Omental fat pad (tissue), 4 donors: ENCODE measurements around the gene TESK1. TPM values are rescaled to one million over a fixed set of nuclear protein-coding genes. Genes with fewer than 3 reads are reported as not detected.
"Not testable (repeated sequence)": the region's sequence is repeated elsewhere in the genome, so short reads cannot be mapped to it uniquely, and the experiment has no call there.

Source experiments
- ATAC-seq: fragments of 150-250 bp; one replicate; pipeline ENCODE4 v1.9.1; 2016; ENCODE audit warnings: mild to moderate bottlenecking, moderate library complexity; ENCODE audit not compliant: low FRiP score
- DNase-seq: peaks from one replicate; pipeline ENCODE4 v3.0.0-alpha.2; 2019; ENCODE audit warnings: low spot score
- total RNA-seq, 4 donors: library from RNA; depleted of rRNA; stranded (reverse); fragments of >200 nt; gene quantifications; one replicate each; pipeline ENCODE4 v1.1.0, GENCODE V29; 2016
- TF ChIP-seq, protein P1 (sequence below), 3 donors: fragments of 450-650 bp; IDR thresholded peaks; one replicate each; pipeline ENCODE4 v1.5.1; 2016 to 2017; ENCODE audit warnings: antibody characterized with exemption in 3 of 3, mild to moderate bottlenecking in 3 of 3, moderate library complexity in 2 of 3

Gene TESK1
- total RNA-seq, 4 donors from 2014 or later, result 29.6 to 53.0 (median 36.5) TPM

DNA sequence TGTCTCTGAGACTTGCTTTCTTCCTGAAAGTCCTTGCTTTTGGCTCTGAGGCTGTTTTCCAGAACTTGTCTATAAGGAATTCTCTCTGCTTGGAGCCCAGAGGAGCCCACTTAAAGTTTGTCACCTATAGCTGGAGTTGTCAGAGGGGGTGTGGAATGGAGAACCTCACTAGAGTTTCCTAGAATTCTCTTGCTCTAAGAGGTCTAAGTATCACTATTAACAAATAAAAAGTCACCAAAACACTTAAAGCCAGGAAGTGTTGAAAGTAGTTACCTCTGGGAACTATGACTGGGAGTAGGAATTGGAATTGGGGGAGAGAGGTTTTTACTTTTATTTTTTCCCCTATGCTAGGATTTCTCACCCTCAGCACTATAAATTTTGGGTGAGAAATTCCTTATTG is 30.7 kb downstream of the TESK1 start:
- DNase-seq (no peak), ATAC-seq (no peak)
- TF ChIP-seq, protein P1, sequence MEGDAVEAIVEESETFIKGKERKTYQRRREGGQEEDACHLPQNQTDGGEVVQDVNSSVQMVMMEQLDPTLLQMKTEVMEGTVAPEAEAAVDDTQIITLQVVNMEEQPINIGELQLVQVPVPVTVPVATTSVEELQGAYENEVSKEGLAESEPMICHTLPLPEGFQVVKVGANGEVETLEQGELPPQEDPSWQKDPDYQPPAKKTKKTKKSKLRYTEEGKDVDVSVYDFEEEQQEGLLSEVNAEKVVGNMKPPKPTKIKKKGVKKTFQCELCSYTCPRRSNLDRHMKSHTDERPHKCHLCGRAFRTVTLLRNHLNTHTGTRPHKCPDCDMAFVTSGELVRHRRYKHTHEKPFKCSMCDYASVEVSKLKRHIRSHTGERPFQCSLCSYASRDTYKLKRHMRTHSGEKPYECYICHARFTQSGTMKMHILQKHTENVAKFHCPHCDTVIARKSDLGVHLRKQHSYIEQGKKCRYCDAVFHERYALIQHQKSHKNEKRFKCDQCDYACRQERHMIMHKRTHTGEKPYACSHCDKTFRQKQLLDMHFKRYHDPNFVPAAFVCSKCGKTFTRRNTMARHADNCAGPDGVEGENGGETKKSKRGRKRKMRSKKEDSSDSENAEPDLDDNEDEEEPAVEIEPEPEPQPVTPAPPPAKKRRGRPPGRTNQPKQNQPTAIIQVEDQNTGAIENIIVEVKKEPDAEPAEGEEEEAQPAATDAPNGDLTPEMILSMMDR (IDR thresholded peaks at IDR 0.05), result no peak

DNA sequence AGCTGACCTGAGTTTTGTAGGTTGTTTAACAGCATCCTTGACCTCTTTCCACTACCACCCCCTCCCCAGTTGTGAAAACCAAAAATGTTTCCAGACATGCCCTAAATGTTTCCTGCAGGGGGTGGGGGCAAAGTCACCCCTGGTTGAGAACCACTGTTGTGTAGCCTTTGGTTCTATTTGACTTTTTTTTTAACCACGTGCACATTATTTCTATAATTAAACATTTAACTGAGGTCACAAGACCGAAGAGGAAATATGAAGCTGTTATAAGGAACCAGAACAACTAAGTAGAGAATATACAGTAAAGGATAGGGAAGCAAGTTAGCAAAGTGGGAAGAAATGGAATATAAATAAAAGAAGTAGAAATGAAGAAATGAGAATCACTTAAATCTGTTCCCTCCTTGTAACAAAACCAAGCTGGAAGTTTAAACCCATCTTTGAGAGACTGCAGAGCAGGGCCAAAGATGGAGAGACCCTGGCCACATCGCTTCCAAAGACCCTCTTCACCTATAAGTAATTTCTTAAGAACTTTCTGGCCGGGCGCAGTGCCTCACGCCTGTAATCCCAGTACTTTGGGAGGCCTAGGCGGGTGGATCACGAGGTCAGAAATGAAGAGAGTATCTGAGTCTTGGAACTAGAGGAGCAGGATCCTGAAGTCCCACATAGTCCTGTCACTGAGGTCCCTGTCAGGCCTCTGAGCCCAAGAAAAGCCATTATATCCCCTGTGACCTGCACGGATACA is 31.2 kb downstream of the TESK1 start:
- DNase-seq (no peak), ATAC-seq (no peak)
- TF ChIP-seq, protein P1 (IDR thresholded peaks at IDR 0.05), result no peak

DNA sequence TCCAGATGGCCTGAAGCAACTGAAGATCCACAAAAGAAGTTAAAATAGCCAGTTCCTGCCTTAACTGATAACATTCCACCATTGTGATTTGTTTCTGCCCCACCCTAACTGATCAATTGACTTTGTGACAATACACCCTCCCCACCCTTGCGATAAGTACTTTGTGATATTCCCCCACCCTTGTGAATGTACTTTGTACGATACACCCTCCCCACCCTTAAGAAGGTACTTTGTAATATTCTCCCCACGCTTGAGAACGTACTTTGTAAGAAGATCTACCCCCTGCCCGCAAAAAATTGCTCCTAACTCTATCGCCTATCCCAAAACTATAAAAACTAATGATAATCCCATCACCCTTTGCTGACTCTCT is 31.8 kb downstream of the TESK1 start:
- DNase-seq, ATAC-seq: not testable (repeated sequence)

DNA sequence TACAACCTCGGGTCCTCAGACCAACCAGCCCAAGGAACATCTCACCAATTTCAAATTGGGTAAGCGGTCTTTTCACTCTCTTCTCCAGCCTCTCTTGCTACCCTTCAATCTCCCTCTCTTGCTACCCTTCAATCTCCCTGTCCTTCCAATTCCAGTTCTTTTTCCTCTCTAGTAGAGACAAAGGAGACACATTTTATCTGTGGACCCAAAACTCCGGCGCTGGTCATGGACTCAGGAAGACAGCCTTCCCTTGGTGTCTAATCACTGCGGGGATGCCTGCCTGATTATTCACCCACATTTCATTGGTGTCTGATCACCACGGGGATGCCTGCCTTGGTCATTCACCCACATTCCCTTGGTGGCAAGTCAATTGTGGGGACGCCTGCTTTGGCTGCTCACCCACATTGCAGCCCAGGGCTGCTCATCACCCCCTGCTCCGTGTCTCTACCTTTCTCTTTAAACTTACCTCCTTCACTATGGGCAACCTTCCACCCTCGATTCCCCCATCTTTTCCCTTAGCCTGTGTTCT is 32.4 kb downstream of the TESK1 start:
- ATAC-seq, DNase-seq: not testable (repeated sequence)

DNA sequence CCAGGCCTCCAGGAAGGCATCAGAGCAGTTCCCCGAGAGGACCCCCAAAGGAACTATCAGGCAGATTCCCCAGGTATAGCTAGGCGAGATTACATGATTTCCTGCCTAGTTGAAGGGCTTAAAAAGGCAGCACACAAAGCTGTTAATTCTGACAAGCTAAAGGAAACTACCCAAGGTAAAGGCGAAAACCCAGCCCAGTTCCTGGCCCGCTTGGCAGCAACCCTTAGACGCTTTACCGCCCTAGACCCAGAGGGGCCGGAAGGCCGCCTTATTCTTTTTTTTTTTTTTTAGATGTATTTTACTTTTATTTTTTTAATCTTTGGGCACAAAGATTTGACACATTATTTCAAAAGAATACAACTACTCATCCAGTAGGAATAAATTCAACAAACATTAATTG is 33.7 kb downstream of the TESK1 start:
- DNase-seq, ATAC-seq: not testable (repeated sequence)

DNA sequence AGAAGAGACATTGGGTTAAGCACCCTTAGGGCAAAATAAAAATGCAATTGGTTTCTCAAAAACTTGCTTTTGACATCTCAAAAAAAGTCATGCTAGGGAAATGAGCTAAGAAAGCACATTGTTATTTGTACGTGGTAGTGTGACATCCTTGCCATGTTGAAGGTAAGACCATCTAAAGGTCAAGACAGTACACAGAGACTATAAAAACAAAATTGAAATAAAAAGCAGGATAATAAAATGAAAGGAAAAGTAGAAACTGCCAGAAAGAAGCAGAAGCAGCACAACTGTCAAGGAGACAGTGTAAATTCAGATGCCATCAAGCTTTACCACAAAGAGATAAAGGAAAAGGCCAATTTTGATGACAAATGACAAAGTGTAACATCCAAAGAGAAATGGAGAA is 34.2 kb downstream of the TESK1 start:
- not testable (repeated sequence) for ATAC-seq, DNase-seq

DNA sequence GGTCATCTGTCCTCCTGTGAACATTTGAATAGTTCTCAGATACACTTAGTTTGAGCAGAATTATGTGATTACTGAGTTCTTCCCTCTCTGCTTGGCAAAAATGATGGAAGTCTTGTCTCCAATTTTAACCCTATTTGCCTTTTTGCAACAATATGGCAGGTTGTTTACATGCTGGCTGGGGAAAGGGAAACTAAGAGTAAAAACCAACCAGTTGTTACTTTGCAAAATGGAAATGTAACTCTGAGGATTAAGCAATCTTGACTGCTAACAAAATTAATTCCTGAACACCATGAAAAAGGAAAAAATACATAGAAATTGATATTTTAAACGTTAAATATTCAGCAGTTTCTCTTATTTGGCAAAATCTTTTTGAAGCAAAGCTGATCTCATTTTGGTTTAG is 34.6 kb downstream of the TESK1 start:
- TF ChIP-seq, protein P1 (IDR thresholded peaks at IDR 0.05), result no peak
- ATAC-seq (no peak), DNase-seq (no peak)

DNA sequence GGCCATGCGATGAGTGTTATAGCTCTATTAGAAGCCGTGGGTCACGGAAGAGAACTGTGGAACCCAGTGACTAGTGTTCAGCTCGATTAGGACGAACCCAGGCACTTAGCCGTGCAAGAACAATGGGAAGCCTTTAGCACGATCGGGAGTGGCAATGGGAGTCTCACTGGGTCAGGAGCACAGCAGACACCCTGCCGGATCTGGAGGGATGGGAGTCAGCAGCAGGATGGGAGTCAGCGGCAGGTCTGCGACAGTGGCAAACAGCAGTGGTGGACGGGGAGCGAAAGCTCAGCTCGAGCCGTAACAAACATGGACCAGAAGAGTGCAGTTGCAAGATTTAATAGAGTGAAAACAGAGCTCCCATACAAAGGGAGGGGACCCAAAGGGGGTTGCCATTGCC is 35.4 kb downstream of the TESK1 start:
- not testable (repeated sequence) for ATAC-seq, DNase-seq

DNA sequence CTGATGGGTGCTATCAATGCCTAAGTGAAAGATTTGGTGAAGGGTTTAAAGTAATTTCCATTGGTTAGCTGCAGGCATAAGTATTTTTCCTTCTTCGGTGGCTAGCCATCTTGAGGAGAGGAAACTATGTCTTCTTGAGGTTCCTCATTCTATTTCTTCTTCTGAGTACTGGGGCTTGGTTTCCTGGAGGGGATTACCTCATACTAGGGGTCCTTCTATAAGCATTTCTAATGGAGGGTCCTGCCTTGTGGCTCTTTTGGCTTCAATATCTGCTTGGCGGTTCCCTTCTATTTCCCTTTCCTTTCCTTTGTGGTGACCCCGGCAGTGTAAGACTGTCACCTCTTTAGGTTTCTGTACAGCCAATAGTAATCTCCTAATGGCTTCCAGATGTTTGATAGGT is 36.4 kb downstream of the TESK1 start:
- not testable (repeated sequence) for ATAC-seq

DNA sequence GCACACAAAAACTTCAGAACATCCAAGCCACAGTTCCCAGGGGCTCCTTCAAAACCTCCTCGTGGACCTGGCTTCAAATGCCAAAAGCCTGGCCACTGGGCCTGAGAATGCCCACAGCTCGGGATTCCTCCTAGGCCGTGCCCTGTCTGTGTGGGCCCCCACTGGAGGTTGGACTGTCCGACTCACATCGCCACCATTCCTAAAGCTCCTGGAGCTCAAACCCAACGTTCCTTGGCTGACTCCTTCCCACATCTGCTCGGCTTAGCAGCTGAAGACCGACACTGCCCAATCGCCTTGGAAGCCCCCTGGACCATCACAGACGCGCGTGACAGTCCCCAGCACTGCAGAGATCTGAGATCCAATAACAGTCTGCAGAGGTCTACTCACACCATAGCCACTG is 38.0 kb downstream of the TESK1 start:
- DNase-seq, result no peak
- TF ChIP-seq, protein P1 (IDR thresholded peaks at IDR 0.05), result no peak
- no peak for ATAC-seq

More for the DNA sequence above, 36.4 kb downstream of the TESK1 start:
- DNase-seq, result not testable (repeated sequence)

DNA sequence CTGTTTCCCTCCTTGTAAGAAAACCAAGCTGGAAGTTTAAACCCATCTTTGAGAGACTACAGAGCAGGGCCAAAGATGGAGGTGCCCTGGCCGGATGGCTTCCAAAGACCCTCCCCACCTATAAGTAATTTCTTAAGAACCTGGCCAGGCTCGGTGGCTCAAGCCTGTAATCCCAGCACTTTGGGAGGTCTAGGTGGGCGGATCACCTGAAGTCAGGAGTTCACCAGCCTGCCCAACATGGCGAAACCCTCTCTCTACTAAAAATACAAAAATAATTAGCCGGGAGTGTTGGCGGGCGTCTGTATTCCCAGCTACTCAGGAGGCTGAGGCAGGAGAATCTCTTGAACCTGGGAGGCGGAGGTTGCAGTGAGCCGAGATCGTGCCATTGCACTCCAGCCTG is 40.7 kb downstream of the TESK1 start:
- DNase-seq, ATAC-seq: not testable (repeated sequence)
